Stimulated activated CD4-positive, alpha-beta T cell treated with anti-CD3 and anti-CD28 coated beads, Interleukin-12 subunit alpha, Interleukin-12 subunit beta, amount 100 ng/mL, for 4 hours (primary cell): ENCODE results near the gene UACA.

ENCODE experiments used
- DNase-seq: peaks from one replicate; pipeline ENCODE4 v3.0.0-alpha.2; 2020

UACA gene

DNA sequence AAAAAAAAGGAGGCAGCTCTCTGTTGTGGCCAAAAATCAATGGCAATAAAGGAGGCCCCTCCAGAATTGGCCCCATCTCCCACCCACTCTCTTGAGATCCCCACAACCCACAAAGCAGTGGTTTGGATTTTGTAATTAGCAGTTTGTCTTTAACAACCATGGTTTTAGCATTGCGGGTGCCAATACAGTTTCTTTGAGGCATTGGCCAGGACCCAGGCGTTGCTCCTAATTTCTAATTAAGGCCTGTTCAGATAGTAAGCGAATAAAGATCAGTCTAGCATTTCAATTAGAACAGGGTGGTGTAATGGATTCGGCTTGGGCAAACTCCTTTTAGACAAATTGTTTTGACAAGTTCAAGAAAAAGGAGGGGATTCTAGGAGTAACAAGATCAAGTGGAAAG is 23.6 kb upstream of the UACA start:
- DNase-seq: no peak

GRCh38 chr15:70783610-70784022 is 20.3 kb upstream of the UACA start:
- no peak for DNase-seq

GRCh38 chr15:70783041-70783440 is 19.7 kb upstream of the UACA start:
- DNase-seq: no peak

DNA sequence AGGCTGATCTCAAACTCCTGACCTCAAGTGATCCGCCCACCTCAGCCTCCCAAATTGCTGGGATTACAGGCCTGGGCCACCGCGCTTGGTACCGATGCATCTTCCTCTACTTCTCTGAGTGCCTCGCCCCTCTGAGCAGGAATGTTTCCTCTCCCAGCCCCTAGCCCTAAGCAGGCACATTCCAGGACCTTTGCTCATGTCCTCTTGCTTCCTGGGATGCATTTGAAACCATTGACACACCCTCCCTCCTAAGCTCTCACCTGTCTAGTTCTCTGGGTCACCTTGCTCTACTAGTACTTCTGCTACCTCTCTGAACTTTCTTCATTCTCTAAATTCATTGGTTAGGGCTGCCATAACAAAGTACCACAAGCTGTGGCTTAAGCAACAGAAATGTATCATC is 17.9 kb upstream of the UACA start:
- DNase-seq: no peak

GRCh38 chr15:70778258-70779076 is 15.1 kb upstream of the UACA start:
- DNase-seq: no peak

- DNase-seq: no peak
Observed at GRCh38 chr15:70777170-70777926, 14.0 kb upstream of the UACA start.

DNA sequence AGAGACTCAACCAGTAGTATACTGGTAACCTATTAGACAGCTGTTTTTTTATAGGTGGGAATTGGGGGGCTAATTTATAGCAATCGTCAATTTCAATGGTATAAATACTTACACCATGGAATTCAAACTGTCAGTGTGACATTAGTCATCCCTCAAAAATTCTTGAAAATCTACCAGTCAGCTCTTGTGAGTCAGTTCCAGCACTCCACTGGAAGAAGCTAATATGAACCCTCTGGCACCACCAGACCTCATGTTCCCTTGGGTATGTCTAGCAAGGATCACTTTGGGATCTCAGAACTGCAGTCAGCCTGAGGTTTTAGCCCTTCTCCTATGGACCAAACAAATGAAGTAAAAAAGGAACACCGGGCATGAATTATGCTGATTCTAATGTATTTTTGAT is 11.8 kb upstream of the UACA start:
- DNase-seq: no peak

GRCh38 chr15:70772402-70772801 is 9.0 kb upstream of the UACA start:
- DNase-seq: no peak

GRCh38 chr15:70770863-70771262 is 7.5 kb upstream of the UACA start:
- no peak for DNase-seq

GRCh38 chr15:70768257-70768883 is 5.0 kb upstream of the UACA start:
- DNase-seq: no peak

- no peak for DNase-seq
Observed at GRCh38 chr15:70767667-70768066, 4.3 kb upstream of the UACA start.

- no peak for DNase-seq
Observed at GRCh38 chr15:70766597-70766996, 3.2 kb upstream of the UACA start.

- DNase-seq: no peak
Observed at GRCh38 chr15:70765504-70766281, 2.3 kb upstream of the UACA start.

DNA sequence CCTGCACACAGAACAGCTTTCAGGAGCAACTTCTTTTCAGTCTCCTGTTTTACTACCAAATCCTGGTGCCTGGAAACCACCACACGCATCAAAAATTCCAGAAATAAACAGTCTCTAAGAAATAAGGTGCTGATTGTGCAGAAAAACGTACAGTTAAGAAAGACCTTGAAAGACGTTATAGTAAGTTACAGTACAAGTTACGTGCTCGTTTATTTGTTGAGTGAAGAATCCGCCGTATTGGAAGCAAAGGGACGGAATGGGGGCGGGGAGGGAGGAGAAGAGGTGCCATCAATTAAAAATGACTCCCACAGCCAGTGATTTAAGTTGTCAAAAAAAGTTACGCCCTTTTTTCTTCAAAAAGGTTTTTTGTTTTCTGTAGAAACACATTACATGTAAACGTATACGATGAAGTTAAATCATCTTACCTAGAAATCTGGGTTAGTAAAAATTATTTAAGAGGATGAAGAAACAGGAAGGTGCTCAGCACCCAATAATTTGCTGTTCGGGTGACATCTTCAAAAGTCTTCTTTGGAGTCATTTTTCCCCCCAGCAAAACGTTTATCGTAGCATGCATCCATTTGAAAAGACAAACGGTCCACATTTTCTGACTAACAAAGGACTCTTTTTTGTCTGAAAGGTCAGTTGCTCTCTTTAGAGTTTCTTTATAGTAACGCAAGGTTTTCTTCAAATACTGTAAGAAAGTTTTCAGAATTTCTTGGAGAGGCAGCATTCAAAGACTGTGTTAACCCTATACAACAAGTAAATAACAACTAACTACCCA is 782 bp upstream of the UACA start:
- DNase-seq: no peak

DNA sequence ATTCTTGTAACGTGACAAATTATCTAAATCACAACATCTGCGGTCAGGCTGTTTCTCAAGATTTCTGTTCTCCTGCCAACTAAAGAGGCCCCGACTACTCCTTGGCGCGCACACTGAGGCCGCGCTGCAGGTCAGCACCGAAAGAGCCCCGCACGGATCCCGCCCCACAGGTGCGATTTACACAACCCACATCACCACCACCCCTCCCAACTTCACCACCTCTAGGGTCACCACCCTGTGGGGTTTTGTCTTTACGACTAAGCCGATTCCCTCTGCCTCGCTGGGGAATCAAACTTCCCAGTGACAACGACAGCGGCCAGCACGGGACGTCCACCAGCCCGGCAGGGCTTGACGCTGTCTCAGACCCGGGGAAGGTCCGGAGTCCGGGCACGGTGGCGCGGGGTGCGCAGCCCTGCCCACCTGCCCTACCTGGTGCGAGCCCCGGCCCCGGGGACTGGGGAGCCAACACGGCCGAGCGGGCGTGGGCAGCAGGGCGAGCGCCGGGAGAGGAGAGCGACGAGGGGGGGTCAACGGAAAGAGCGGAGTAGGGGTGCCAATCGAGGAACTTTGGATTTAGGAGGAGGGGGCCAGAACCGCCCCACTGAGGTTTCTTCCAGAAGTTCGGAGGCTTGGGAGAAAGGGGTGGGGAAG is 764 bp downstream of the UACA start:
- DNase-seq: peak; percentile 3

- DNase-seq: no peak
Observed at GRCh38 chr15:70761931-70762468, 1.4 kb downstream of the UACA start.

GRCh38 chr15:70761046-70761445 is 2.3 kb downstream of the UACA start:
- no peak for DNase-seq

DNA sequence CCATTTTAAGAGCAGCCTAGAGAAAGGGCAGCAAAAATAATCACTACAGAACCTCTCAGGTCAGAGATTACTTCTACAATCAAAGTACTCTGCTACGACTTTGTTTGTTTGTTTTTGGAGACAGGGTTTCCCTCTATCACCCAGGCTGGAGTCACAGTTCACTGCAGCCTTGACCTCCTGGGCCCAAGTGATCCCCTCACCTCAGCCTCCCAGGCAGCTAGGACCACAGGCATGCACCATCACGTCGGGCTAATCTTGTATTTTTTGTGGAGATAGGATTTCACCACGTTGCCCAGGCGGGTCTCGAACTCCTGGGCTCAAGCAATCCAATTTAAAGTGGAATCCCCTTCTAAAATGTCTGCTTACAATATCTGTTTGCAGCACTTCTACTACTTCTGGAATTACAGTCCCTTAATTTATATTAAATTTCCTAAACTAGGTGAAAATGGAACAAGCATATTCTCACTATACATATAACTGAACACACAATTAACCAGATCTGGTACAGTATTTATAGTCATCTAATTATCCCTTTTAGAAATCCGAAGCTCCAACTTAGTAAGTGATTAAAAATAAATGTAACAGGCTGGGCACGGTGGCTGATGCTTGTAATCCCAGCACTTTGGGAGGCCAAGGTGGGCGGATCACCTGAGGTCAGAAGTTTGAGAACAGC is 4.4 kb downstream of the UACA start:
- DNase-seq: no peak

DNA sequence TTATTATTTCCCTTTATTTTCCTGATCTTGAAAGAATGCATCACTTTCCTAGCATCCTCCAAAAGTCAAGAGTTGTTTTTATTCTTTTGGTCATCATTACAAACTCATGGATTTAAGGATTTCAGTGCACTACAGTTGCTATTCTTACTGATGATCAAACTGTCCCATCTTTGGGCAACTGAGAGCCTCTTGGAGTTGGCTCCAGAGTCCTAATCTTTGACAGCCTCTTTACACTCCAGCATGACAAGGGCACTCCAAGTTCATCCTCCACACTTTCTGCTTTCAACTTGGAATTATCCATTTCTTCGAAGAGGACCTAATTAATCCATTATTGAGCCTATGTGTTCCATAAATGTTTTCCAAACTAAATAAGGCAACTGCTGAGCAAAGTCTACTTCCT is 5.7 kb downstream of the UACA start:
- no peak for DNase-seq

- DNase-seq: no peak
Observed at GRCh38 chr15:70754862-70755261, 8.5 kb downstream of the UACA start.
